Osteocyte (in vitro differentiated cells): Measurements from ENCODE around the gene EDN1. TPM values are rescaled to one million over a fixed set of nuclear protein-coding genes. Genes with fewer than 3 reads are reported as not detected.

ENCODE experiments used
- DNase-seq: peaks from one replicate; pipeline ENCODE4 v3.0.0; 2021; ENCODE audit warnings: mixed read lengths; ENCODE audit not compliant: unreplicated experiment; ENCODE audit errors: extremely low spot score
- H3K27ac Mint-ChIP-seq: one replicate; pipeline ENCODE4 v1.8.0; 2021; ENCODE audit warnings: mild to moderate bottlenecking, mixed read lengths; ENCODE audit not compliant: unreplicated experiment
- H3K27me3 Mint-ChIP-seq: one replicate; pipeline ENCODE4 v1.8.0; 2021; ENCODE audit warnings: mixed read lengths; ENCODE audit not compliant: unreplicated experiment
- H3K36me3 Mint-ChIP-seq: one replicate; pipeline ENCODE4 v1.8.0; 2021; ENCODE audit warnings: mixed read lengths; ENCODE audit not compliant: unreplicated experiment
- H3K4me1 Mint-ChIP-seq: one replicate; pipeline ENCODE4 v1.8.0; 2021; ENCODE audit warnings: mixed read lengths; ENCODE audit not compliant: unreplicated experiment
- H3K4me3 Mint-ChIP-seq: one replicate; pipeline ENCODE4 v1.8.0; 2021; ENCODE audit warnings: mild to moderate bottlenecking, moderate library complexity, mixed read lengths; ENCODE audit not compliant: unreplicated experiment
- H3K9me3 Mint-ChIP-seq: one replicate; pipeline ENCODE4 v1.8.0; 2021; ENCODE audit warnings: mixed read lengths; ENCODE audit not compliant: unreplicated experiment
- total RNA-seq: library from RNA; stranded (reverse); gene quantifications from 2 replicates; pipeline ENCODE4 v1.2.1, GENCODE V29; 2021
- TF ChIP-seq, protein P1 (sequence below): fragments of 200-600 bp; sonication (generic); IDR thresholded peaks from 2 replicates; pipeline ENCODE4 v1.5.0; 2021; ENCODE audit warnings: antibody characterized with exemption, mild to moderate bottlenecking, moderate library complexity

EDN1 gene
- total RNA-seq, 1 donor from 2014 or later = 13.2 TPM

DNA sequence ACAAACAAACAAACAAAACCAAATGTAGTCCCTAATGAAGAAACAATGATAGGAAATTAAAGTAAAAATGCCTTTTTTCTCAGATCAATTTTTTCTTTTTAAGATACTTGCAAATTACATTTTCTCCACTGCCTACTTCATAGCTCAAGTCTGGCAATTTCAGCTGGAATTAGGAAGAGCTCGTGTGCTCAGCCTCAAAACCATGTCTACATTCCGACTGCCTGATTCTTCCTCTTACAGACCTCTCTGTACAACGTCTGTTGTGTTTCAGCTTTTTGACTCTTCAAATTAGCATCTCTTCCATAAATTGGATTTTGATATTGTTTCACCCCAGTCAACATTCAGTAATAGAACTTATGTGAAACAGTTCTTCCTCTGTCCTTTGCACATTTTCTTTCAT is 9.3 kb upstream of the EDN1 start:
- H3K4me1 Mint-ChIP-seq = peaks cover 21% of the 10 kb centered on the region
- no peak overlapping the region for H3K4me3 Mint-ChIP-seq
- peaks cover 4% of the 10 kb centered on the region for H3K9me3 Mint-ChIP-seq
- H3K27me3 Mint-ChIP-seq = no peaks in the 10 kb centered on the region
- no peaks in the 10 kb centered on the region for H3K36me3 Mint-ChIP-seq
- TF ChIP-seq, protein P1, sequence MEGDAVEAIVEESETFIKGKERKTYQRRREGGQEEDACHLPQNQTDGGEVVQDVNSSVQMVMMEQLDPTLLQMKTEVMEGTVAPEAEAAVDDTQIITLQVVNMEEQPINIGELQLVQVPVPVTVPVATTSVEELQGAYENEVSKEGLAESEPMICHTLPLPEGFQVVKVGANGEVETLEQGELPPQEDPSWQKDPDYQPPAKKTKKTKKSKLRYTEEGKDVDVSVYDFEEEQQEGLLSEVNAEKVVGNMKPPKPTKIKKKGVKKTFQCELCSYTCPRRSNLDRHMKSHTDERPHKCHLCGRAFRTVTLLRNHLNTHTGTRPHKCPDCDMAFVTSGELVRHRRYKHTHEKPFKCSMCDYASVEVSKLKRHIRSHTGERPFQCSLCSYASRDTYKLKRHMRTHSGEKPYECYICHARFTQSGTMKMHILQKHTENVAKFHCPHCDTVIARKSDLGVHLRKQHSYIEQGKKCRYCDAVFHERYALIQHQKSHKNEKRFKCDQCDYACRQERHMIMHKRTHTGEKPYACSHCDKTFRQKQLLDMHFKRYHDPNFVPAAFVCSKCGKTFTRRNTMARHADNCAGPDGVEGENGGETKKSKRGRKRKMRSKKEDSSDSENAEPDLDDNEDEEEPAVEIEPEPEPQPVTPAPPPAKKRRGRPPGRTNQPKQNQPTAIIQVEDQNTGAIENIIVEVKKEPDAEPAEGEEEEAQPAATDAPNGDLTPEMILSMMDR = no peak
- DNase-seq = no peak
- no peak overlapping the region for H3K27ac Mint-ChIP-seq

DNA sequence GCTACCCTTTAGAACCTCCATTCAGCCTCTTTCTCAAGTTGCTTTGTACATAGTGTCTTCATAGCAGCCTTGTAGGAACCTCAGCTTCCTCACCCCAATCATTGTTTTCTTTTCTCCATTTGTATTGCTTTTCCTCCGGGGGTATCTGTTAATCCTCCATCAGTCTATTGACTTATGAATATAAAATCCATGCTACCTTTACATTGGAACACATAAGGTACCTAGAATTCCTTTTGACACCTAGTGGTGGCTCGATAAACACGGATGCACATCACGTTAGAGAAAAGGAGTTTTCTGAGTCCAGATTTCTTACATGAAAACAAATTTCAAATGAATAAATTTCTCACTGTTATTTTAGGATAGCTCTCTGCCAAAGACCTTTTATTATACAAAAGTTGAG is 6.3 kb upstream of the EDN1 start:
- no peaks in the 10 kb centered on the region for H3K36me3 Mint-ChIP-seq
- no peak for DNase-seq
- no peak overlapping the region for H3K4me3 Mint-ChIP-seq
- TF ChIP-seq, protein P1 = no peak
- peaks cover 24% of the 10 kb centered on the region for H3K4me1 Mint-ChIP-seq
- H3K27me3 Mint-ChIP-seq = no peaks in the 10 kb centered on the region
- H3K27ac Mint-ChIP-seq = no peak overlapping the region
- no peaks in the 10 kb centered on the region for H3K9me3 Mint-ChIP-seq

DNA sequence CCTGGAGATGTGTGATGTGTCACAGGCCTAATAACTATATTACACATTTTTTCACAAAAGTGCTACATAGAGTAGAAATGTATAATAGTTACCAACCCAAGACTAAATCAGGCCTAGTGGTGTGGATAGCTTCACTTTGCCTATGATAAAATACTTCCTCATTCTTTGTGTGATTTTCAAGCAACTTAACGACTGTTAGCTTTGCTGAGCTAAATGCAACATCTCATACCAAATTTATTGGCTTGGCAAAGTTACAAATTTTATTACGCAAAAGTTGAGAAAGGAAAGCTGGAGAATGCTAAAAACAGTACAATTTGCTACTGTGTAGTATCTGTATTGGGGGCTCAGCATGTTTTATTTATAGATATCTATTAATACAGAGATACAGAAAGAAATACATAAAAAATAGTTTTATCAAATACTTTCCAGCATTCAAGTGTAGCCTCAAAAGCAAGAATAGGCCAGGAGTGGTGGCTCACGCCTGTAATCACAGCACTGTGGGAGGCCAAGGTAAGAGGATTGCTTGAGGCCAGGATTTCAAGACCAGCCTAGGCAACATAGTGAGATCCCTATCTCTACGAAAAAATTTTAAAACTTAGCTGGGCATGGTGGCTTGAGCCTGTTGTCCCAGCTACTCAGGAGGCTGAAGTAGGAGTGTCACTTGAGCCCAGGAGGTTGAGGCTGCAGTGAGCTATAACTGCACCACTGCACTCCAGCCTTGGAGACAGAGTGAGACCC is 3.6 kb upstream of the EDN1 start:
- no peaks in the 10 kb centered on the region for H3K36me3 Mint-ChIP-seq
- H3K27ac Mint-ChIP-seq = no peak overlapping the region
- peaks cover 19% of the 10 kb centered on the region for H3K4me1 Mint-ChIP-seq
- DNase-seq = no peak
- H3K9me3 Mint-ChIP-seq = no peaks in the 10 kb centered on the region
- no peaks in the 10 kb centered on the region for H3K27me3 Mint-ChIP-seq
- H3K4me3 Mint-ChIP-seq = no peak overlapping the region
- TF ChIP-seq, protein P1 = no peak

DNA sequence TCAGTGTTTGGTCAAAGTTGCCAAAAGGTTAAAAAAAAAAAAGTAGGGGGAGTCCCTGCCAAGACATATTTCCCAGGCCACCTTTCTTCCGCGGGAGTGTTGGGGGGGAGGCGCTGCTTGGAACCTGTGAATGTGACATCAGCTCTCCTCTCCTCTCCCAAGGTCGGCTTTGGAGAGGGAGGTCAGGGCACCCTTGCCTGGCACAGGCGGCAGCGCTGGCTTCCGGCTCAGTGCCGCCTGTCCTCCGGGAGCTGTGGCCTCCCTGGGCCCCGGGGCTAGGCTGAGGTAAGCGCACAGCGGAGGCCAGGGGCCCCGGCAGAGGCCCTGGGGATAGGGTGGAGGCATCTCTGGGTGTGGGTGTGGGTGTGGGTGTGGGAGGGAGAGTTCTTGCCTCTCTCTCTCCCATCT is 1.9 kb upstream of the EDN1 start:
- Mint-ChIP-seq H3K4me1 (peaks cover 36% of the 10 kb centered on the region), H3K27ac (no peak overlapping the region), H3K27me3 (no peaks in the 10 kb centered on the region), H3K9me3 (no peaks in the 10 kb centered on the region), H3K36me3 (peaks cover 3% of the 10 kb centered on the region), H3K4me3 (no peak overlapping the region)
- TF ChIP-seq, protein P1 = no peak
- DNase-seq = no peak

DNA sequence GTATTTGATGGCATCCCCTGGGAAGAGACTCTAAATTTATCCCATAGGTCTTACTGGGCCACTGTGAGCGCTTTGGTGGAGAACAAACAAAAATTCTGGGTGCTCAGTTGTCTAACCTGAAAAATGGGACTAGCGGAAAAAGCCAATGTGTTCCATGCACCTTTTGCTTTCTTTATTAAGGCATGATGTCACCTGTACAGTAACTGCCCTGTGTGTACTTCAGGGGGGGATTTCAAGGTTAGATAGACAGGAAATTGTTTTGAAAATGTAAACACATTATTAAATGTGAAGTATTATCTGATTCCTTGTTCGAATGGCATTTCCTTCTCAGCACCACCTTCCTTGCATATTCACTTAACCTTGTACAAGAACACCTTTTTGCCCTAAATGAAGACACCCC is 1.2 kb upstream of the EDN1 start:
- Mint-ChIP-seq H3K9me3 (no peaks in the 10 kb centered on the region), H3K4me1 (peaks cover 43% of the 10 kb centered on the region), H3K27ac (no peak overlapping the region), H3K36me3 (peaks cover 5% of the 10 kb centered on the region), H3K4me3 (no peak overlapping the region), H3K27me3 (no peaks in the 10 kb centered on the region)
- DNase-seq = no peak
- TF ChIP-seq, protein P1 = no peak
